CMK (cell line): Measurements from ENCODE around the gene PPIE.
"Not testable (repeated sequence)": the region's sequence is repeated elsewhere in the genome, so short reads cannot be mapped to it uniquely, and the experiment has no call there.

Experiments used
- DNase-seq: peaks from one replicate; pipeline ENCODE4 v3.0.0-alpha.2; 2010; ENCODE audit warnings: low read depth

The PPIE gene

GRCh38 chr1:39758556-39759435, 20.1 kb downstream of the PPIE start:
- DNase-seq: peak; percentile 36

- no peak for DNase-seq
These were observed 20.7 kb downstream of the PPIE start for GRCh38 chr1:39759436-39759726.

- no peak for DNase-seq
These were observed 21.7 kb downstream of the PPIE start for GRCh38 chr1:39760074-39761008.

- DNase-seq: no peak
These were observed 22.3 kb downstream of the PPIE start for GRCh38 chr1:39761016-39761415.

- no peak for DNase-seq
These were observed 23.0 kb downstream of the PPIE start for GRCh38 chr1:39761557-39762260.

GRCh38 chr1:39762550-39763540, 24.2 kb downstream of the PPIE start:
- no peak for DNase-seq

GRCh38 chr1:39763619-39764374, 25.1 kb downstream of the PPIE start:
- DNase-seq: not testable (repeated sequence)

- DNase-seq: not testable (repeated sequence)
These were observed 25.8 kb downstream of the PPIE start for GRCh38 chr1:39764512-39764911.

GRCh38 chr1:39766466-39766865, 27.8 kb downstream of the PPIE start:
- not testable (repeated sequence) for DNase-seq

GRCh38 chr1:39769502-39769901, 30.8 kb downstream of the PPIE start:
- not testable (repeated sequence) for DNase-seq

GRCh38 chr1:39770100-39771021, 31.7 kb downstream of the PPIE start:
- DNase-seq: not testable (repeated sequence)

- DNase-seq: not testable (repeated sequence)
These were observed 32.4 kb downstream of the PPIE start, which contains the start of gene OXCT2 for GRCh38 chr1:39771022-39771532. Gene OXCT2, minus strand, starts transcription at chr1:39771348. Its CDS starts 93 bp downstream, at chr1:39771255.

- DNase-seq: not testable (repeated sequence)
These were observed 34.8 kb downstream of the PPIE start for GRCh38 chr1:39773369-39773979.

- DNase-seq: not testable (repeated sequence)
These were observed 36.5 kb downstream of the PPIE start for GRCh38 chr1:39775141-39775540.

GRCh38 chr1:39775676-39776399, 37.2 kb downstream of the PPIE start:
- not testable (repeated sequence) for DNase-seq

- no peak for DNase-seq
These were observed 37.7 kb downstream of the PPIE start for GRCh38 chr1:39776400-39776713.

GRCh38 chr1:39776886-39777285, 38.2 kb downstream of the PPIE start:
- DNase-seq: no peak

GRCh38 chr1:39777306-39777705, 38.6 kb downstream of the PPIE start:
- DNase-seq: no peak
